Stimulated activated CD4-positive, alpha-beta T cell treated with anti-CD3 and anti-CD28 coated beads, Interleukin-4, amount 100 ng/mL, for 1 hour (primary cell): Measurements from ENCODE around the gene MPV17L.
A peak's percentile ranks its signal among the peaks of the same experiment; 100 is the strongest.
"Not testable (repeated sequence)": the region's sequence is repeated elsewhere in the genome, so short reads cannot be mapped to it uniquely, and the experiment has no call there.

Experiments used
- DNase-seq: peaks from one replicate; pipeline ENCODE4 v3.0.0-alpha.2; 2020

Gene MPV17L

DNA sequence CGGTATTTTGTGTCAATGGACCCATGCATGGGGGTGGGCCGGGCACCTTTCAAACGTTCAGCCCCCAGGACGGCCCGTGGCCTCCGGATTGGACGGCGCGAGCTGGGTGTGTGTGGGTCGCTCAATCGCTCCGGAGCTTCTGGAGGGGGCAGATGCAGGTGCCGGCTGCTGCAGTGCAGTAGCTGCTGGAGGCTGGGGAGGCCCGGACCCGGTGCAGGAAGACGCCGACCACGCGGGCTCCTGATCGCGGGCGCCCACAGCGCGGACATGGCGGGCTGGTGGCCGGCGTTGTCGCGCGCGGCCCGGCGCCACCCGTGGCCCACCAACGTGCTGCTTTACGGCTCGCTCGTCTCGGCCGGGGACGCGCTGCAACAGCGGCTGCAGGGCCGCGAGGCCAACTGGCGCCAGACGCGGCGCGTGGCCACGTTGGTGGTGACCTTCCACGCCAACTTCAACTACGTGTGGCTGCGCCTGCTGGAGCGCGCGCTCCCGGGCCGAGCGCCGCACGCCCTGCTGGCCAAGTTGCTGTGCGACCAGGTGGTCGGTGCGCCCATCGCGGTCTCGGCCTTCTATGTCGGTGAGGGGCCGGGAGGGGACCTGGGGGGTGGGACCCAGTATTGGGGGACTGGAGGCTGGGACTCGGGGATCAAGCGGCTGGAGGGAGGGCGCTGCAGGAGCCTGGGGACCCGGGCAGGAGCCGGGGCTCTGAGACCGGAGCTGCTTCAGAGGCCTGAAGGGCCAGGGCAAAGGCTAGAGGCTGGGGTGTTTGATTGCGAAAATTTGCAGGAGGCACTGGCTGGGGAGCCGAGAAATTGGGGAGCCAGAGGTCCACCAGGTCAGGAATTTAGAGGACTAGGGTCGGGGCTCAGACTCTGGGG is at the start of gene MPV17L:
MPV17L (plus strand) TSS at position 124 of the 878 bp plus-strand sequence; CDS start at position 268, 144 bp downstream.
- peak; percentile 4 for DNase-seq

DNA sequence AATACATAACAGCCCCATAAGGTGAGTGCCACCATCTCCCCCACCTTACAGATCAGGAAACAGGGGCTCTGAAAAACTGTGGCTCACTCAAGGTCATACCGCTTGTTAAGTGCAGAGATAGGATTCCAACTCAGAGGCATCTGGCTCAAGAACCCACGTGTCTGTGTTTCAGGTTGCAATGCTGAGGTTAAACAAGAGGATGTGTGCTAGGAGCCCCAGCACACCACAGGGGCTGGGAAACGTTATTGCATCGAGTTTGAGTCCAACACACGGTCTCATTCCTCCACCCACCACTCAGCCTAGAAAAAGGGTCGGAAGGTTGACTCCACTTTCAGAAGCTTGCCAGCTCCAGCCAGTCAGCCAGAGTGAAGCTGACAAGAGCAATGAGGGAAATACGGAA is 46.8 kb upstream of the MPV17L start:
- DNase-seq, result not testable (repeated sequence)

DNA sequence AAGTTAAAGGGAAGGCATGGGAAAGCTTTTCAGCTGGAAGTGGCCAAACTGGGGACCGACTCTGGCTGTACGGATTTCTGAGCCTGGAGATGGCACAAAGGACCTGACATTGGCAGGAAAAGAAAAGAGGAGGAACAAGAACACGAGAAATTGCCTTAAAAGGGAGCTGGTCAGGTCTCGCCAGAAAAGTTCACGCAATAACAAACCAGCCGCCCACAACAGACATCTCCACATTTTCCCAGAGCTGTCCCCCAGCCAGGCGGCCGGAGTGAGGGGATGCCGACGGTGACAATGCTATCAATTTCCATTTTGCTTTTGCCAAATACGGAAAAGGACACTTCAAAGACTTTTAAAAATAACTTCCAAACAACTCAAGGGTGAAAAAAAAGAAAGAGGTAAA is 44.3 kb upstream of the MPV17L start:
- not testable (repeated sequence) for DNase-seq

DNA sequence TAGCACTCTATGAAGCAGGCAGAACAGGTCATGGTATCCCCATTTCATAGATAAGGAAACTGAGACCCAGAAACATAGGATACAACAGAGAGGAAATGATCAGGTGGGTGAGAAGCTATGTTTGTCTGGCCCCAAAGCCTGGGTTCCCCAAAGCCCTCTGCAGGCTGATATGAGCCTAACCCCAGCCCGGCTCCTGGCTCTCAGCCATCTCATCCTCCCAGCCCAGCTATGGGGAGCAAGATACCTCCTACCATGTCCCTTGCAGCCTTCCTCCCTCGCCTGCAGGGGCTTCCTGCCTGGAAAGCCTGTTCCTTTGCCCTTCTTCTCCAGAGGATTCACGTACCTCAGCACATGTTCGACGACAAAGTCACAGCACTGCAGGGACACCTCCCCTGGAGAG is 43.8 kb upstream of the MPV17L start:
- DNase-seq, result not testable (repeated sequence)

DNA sequence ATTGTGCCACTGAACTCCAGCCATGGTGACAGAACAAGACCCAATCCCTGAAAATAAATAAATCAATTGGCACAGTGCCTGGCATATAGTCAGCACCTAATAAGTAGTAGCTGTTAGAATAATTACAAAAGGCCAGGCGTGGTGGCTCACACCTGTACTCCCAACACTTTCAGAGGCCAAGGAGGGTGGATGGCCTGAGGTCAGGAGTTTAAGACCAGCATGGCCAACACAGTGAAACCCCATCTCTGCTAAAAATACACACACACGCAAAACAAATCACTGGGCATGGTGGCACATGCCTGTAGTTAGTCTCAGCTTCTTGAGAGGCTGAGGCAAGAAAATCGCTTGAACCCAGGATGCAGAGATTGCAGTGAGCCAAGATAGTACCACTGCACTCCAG is 42.7 kb upstream of the MPV17L start:
- not testable (repeated sequence) for DNase-seq

DNA sequence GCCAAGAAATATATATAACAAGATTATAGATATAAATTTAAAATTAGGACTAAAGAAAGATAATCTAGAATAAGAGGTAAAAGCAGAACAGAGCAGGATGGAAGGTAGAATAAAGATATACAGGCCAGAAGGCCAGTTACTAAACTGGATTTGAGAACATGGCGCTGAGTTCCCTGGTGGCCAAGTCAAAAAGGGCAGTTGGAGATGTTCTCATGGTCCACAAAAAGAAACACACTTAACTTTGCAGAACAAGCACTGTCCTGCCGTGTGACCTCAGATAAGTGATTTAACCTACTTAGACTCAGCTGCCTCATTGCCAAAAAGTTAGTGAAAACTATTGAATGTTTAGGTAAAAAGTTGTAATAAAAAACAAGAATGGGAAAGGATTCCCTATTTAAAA is 40.7 kb upstream of the MPV17L start:
- not testable (repeated sequence) for DNase-seq

DNA sequence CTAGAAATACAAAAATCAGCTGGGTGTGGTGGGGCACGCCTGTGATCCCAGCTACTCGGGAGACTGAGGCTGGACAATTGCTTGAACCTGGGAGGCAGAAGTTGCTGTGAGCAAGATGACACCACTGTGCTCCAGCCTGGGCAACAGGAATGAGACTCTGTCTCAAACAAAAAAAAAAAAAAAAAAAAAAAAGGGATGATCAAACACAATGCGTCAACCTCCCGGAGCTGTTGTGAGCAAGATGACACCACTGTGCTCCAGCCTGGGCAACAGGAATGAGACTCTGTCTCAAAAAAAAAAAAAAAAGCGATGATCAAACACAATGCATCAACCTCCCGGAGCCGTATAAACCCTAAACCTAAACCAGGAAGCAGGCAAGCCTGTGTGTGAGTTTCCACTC is 38.1 kb upstream of the MPV17L start:
- DNase-seq, result not testable (repeated sequence)

DNA sequence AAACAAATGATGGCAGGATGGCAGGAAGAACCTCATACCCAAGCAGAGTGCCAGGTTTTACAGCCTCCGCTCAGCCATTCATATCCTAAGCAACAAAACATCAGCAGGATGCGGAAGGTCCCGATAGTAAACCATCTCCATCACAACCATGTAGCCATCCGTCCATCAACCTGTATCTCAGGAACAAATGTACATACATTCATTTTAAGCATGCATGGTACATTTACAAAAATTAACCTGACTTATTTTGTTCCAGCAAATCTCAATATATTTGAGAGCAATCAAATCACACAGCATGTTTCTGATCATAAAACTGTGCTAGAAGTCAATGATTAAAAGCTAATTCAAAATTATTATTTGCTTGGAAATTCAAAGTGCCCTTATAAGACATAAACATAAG is 17.4 kb upstream of the MPV17L start, which contains the start of gene NPIPA5:
NPIPA5 (minus strand) TSS at position 101 of the 400 bp plus-strand sequence; CDS start at position 101, 0 bp downstream.
- DNase-seq, result not testable (repeated sequence)

DNA sequence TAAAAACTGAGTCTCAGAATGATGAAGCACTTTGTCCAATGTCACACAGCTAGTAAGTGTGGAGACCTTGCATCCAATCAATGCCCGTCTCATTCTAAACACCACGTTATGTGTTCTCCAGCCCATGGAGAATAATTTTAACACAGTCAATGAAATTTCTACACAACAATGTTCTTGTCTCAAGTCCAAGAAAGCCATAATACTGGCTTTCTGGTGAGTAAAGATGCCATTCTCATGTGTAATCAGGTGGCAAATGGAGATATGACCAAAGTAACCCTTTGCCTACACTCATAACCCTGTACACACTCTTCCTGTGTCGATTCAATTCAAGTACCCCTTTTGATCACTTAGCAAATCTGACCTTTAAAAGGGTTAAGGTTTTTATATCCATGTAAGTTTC is 12.7 kb upstream of the MPV17L start:
- DNase-seq, result not testable (repeated sequence)

DNA sequence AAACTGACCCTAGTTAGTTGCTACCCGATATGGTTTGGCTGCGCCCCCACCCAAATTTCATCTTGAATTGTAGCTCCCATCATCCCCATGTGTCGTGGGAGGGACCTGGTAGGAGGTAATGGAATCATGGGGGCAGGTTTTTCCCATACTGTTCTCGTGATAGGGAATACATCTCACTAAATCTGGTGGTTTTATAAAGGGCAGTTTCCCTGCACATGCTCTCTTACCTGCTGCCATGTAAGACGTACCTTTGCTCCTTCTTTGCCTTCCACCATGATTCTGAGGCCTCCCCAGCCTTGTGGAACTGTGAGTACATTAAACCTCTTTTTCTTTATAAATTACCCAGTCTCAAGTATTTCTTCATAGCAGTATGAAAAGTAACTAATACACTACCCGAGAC is 7.5 kb upstream of the MPV17L start:
- DNase-seq, result not testable (repeated sequence)

DNA sequence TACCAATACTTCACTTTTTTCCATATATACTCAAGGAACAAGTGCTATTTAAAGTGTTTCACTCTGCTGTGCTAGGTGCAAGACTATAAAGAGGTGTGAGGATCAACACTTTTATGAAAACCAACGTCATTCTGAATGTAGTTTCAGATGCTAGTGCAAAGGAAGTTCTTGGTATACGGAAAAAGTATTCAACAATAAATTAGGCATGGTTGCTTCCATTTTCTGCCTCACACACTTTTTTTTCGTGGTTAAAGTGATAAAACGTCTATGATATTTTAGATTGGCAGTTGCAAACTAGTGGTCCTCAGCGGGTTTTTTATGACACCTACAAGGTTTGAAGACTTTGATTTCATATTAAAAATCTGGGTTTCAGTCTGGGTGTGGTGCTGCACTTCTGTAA is 5.6 kb upstream of the MPV17L start:
- DNase-seq, result not testable (repeated sequence)

DNA sequence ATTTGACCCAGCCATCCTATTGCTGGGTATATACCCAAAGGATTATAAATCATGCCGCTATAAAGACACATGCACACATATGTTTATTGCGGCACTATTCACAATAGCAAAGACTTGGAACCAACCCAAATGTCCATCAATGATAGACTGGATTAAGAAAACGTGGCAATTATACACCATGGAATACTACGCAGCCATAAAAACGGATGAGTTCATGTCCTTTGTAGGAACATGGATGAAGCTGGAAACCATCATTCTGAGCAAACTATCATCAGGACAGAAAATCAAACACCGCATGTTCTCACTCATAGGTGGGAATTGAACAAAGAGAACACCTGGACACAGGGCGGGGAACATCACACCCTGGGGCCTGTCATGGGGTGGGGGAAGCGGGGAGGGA is 2.5 kb upstream of the MPV17L start:
- not testable (repeated sequence) for DNase-seq

DNA sequence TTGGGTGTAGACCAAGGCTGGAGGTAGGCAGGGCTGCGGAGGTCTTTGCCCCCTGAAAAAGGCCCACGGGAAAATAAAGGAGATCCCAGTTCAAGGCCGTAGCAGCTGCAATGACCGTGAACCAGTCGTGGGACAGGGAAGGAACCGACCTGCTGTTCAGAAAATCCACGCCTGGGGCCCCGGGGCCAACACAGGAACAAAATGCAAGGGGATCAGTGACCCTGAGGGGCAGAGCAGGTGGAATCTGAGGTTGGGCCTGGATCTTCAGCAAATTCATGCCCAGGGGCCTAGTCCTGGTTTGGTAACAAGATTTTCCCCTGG is 915 bp downstream of the MPV17L start:
- DNase-seq, result not testable (repeated sequence)

DNA sequence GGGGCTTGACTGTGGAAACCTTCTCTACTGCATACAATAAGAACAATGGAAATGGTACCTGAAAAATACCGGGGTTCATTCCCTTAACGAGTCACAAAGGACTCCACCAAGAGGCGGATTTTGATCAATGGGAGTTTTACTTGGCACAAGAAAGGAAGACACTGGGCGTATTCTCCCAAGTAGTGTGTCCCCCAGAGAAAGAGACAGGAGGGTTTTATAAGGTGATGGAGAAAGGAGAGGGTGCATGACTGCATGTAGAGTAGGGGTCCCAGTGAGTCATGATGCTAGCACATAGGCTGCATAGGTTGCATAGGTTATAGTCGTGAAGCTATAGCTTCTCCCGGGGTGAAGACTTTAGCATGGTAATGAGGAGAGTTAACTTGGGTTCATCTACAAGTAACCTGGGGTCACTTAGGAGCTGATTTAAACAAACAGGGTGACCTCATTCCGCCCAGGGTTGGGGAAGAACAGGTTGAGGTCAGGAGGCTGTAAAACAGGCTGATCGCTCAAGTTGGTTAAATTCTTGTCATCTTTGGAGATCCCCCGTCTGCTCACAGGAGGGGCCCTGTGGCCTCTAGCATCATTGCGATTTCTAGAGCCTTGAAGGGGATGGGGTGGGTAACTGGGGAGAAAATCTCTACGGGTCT is 1.5 kb downstream of the MPV17L start:
- no peak for DNase-seq

DNA sequence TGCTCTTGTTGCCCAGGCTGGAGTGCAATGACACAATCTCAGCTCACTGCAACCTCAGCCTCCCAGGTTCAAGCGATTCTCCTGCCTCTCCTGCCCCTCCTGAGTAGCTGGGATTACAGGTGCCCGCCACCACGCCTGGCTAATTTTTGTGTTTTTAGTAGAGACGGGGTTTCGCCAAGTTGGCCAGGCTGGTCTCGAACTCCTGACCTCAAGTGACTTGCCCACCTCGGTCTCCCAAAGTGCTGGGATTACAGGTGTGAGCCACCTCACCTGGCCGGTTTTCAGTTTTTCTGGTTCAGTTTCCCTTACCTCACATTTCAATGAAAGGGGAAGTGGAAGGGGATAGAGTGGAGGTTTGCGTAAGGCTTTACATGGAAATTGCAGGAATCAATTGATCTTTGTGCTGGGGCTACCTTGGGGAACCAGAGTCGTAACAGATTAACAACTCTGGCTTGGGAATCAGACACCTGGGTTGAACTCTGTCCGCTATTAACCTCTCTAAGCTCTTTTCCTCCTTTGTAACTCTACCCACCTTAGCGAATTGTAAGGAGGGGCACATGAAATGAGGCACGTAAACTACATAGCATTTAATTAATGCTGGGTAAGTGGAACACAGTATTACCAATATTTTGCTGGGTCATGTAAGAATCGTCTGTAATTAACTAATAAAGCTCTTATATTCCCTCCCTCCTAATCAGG is 3.2 kb downstream of the MPV17L start:
- DNase-seq, result no peak

DNA sequence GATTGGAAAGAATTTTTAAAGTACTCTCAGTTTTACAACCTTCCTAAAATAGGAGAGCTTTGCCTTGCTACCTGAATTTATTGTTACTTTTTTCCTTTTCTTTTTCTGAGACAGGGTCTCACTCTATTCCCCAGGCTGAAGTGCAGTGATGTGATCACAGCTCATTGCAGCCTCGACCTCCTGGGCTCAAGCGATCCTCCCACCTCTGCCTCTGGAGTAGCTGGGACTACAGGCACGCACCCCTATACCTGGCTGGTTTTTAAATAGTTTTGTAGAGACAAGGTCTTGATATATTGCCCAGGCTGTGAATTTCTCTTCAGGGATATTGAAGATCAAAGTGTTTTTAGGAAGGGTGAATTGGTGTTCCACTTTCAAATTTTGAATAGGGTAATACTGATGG is 3.8 kb downstream of the MPV17L start:
- no peak for DNase-seq

DNA sequence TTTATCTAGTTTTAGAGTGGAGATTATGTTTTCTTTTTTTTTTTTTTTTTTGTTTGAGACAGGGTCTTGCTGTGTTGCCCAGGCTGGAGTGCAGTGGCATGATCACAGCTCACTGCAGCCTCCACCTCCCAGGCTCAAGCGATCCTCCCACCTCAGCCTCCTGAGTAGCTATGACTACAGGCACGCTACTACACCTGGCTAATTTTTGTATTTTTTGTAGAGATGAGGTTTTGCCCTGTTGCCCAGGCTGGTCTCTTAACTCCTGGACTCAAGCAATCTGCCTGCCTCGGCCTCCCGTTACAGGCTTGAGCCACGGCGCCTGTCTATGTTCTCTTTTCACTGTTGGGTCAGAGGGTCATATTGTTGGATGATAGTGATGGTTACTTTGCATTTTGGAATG is 4.8 kb downstream of the MPV17L start:
- DNase-seq, result not testable (repeated sequence)

DNA sequence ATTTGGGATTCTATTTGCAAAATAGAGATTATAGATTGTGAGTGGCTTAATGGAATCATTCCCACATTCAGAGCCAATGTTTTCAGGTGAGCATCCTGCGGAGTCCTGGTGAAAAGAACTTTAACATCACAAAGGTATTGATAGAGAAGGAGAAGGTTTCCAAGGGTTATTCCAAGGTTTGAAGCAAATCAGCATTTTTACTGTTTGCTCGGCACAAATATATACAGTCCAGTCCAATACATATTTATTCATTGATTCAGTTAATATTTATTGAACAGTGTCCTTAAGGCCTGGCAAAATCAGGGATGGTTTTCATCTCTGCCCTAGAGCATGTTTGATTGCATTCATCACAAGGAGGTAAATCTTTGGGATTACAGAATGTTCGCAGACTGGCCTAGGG is 6.4 kb downstream of the MPV17L start:
- DNase-seq, result no peak

DNA sequence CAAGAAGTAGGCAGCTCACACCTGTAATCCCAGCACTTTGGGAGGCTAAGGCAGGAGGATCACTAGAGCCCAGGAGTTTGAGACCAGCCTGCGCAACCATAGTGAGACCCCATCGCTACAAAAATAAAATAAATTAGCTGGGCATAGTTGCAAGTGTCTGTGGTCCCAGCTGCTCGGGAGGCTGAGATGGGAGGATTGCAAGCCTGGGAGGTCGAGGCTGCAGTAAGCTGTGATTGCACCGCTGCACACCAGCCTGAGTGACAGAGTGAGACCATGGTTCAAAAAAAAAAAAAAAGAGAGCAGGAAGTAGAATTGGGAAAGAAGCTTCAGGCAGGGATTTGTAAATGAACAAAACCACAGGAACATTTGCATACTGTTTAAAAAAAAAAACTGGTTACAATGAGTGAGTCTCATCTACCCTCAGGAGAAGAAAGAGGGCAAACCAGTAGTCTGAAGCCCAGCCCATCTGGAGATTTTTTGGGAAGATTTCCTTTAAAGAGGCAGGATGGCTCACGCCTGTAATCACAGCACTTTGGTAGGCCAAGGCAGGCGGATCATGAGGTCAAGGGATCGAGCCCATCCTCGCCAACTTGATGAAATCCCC is 7.9 kb downstream of the MPV17L start:
- no peak for DNase-seq

DNA sequence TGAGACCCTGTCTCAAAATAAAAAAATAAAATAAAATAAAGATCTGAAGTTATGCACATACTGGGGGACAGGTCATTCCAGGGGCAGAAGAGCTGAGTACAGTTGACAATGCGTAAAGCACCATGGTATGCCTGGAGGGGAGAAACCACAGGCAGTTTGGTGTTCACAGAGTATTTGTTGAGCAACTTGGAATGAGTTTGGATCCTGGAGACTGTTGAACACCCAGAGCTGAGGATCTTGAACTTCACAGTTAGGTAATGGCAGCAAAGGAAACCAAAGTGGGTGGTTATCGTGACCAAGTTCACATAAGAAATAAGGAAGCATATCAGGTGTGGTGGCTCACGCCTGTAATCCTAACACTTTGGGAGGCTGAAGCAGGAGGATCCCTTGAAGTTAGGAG is 8.5 kb downstream of the MPV17L start:
- not testable (repeated sequence) for DNase-seq

DNA sequence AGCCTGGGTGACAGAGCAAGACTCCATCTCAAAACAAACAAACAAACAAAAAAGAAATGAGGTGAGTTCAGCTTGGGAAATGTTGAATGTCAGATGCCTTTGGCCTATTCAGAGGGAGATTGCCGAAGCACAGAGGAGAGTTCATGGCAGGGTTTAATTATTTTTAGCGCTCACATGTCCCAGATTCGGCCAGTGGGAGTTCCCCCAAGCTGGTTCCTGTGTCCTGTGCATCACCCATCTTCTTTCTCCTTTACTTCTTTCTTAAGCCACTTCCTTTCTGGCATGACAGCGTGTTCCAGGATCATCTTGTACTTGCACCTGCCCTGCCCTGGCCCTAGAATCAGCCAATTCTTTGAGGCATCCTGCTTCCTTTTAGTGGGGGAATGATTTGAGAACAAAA is 9.2 kb downstream of the MPV17L start:
- DNase-seq, result no peak

DNA sequence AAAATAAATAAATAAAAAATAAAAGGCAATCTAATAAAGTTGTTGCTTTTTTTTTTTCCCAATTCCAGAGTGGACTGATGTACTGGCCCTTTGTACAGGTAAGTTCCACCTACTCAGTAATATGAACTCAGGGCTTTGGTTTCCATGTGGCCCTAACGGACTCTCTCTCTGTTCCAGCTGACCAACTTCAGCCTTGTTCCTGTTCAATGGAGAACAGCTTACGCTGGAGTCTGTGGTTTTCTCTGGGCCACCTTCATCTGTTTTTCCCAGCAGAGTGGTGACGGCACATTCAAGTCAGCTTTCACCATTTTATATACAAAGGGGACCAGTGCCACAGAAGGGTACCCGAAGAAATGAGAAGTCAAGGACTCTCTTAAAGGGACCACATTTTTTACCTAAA is 12.2 kb downstream of the MPV17L start:
- DNase-seq, result not testable (repeated sequence)

DNA sequence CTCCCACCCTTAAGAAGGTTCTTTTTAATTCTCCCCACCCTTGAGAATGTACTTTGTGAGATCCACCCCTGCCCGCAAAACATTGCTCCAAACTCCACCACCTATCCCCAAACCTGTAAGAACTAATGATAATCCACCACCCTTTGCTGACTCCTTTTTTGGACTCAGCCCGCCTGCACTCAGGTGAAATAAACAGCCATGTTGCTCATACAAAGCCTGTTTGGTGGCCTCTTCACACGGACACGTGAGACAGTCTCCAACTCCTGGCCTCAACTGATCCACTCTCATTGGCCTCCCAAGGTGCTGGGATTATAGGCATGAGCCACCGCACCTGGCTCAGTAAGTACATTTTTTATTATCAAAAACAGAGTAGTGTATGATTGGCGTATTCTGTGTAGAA is 13.9 kb downstream of the MPV17L start:
- not testable (repeated sequence) for DNase-seq
